ENCODE data around the gene KLHL14.

DNA sequence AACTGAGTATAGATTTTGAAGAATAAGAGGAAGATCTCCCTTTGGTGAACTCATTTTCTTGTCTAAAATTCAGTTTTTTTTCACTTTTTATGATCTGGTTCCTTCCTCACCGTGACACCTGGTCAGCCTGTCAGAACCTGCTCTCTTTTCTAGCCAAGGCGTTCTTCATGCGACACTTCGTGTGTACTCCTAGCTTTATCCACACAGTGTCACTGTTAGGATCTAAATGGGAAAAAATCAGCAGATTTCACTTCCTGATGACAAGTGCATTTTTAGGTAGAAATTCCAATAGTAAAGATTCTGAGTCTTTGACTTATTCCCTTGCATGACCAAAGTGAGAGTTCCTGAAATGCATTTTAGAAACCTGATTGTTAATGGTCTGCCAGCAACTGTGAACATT lies 89.8 kb downstream of the KLHL14 start:
- TF ChIP-seq, protein P1, sequence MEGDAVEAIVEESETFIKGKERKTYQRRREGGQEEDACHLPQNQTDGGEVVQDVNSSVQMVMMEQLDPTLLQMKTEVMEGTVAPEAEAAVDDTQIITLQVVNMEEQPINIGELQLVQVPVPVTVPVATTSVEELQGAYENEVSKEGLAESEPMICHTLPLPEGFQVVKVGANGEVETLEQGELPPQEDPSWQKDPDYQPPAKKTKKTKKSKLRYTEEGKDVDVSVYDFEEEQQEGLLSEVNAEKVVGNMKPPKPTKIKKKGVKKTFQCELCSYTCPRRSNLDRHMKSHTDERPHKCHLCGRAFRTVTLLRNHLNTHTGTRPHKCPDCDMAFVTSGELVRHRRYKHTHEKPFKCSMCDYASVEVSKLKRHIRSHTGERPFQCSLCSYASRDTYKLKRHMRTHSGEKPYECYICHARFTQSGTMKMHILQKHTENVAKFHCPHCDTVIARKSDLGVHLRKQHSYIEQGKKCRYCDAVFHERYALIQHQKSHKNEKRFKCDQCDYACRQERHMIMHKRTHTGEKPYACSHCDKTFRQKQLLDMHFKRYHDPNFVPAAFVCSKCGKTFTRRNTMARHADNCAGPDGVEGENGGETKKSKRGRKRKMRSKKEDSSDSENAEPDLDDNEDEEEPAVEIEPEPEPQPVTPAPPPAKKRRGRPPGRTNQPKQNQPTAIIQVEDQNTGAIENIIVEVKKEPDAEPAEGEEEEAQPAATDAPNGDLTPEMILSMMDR (IDR thresholded peaks at IDR 0.05), result no peak
- TF ChIP-seq EZH2 (IDR thresholded peaks at IDR 0.05; ENCODE audit: borderline replicate concordance, insufficient read depth, low read depth, low read length, poor library complexity, severe bottlenecking), result no peak
